HG03025 (cell line): ENCODE measurements around the gene RAB3GAP1.

Experiments used
- ATAC-seq: cut with Tn5 transposase; IDR thresholded peaks from one replicate; pipeline ENCODE4 v1.9.1; 2021; ENCODE audit warnings: mild to moderate bottlenecking, moderate library complexity; ENCODE audit not compliant: unreplicated experiment, low FRiP score

Gene RAB3GAP1

GRCh38 chr2:135203944-135204343, 151.9 kb downstream of the RAB3GAP1 start:
- ATAC-seq, result no peak

GRCh38 chr2:135208016-135208415, 155.9 kb downstream of the RAB3GAP1 start:
- no peak for ATAC-seq

- ATAC-seq, result no peak
Measured at GRCh38 chr2:135212757-135213156, 160.7 kb downstream of the RAB3GAP1 start.

GRCh38 chr2:135218426-135218825, 166.3 kb downstream of the RAB3GAP1 start:
- no peak for ATAC-seq

GRCh38 chr2:135219226-135219625, 167.1 kb downstream of the RAB3GAP1 start:
- no peak for ATAC-seq
